Adrenal gland (tissue), 12 donors: ENCODE results near the gene KRTAP10-2. TPM values are rescaled to one million over a fixed set of nuclear protein-coding genes. Genes with fewer than 3 reads are reported as not detected.

Experiments used
- DNase-seq, 7 donors: peaks; one replicate each; pipeline ENCODE4 v3.0.0-alpha.2; 2019 to 2020
- H3K27ac ChIP-seq, 5 donors: fragments of 200-600 bp; sonication (generic) in 4 of 5; 1 replicate in 3 of 5; 2 replicates in 2 of 5; pipeline versions ENCODE4 v1.5.1 to v1.8.0; 2016 to 2020; ENCODE audit warnings: mild to moderate bottlenecking in 1 of 5
- H3K27me3 ChIP-seq: fragments of 200-600 bp; 2 replicates; pipeline ENCODE4 v1.8.0; 2021
- H3K36me3 ChIP-seq, 2 donors: fragments of 200-600 bp; replicated peaks in 1 of 2; 1 replicate in 1 of 2; 2 replicates in 1 of 2; pipeline versions ENCODE4 v1.5.1 to v1.8.0; 2018 to 2022
- H3K4me1 ChIP-seq, 2 donors: fragments of 200-600 bp; replicated peaks in 1 of 2; 1 replicate in 1 of 2; 2 replicates in 1 of 2; pipeline versions ENCODE4 v1.5.1 to v1.8.0; 2018 to 2021
- H3K4me3 ChIP-seq, 4 donors: fragments of 200-600 bp; sonication (generic) in 3 of 4; one replicate each; pipeline ENCODE4 v1.5.1; 2016 to 2018
- H3K9me3 ChIP-seq, 3 donors: fragments of 200-600 bp; sonication (generic) in 1 of 3; replicated peaks in 1 of 3; 1 replicate in 2 of 3; 2 replicates in 1 of 3; pipeline versions ENCODE4 v1.5.1 to v1.8.0; 2016 to 2021
- CTCF ChIP-seq, 6 experiments: fragments of 450-650 bp in 4 of 6; fragments of 200-600 bp in 2 of 6; sonication (generic) in 1 of 6; IDR thresholded peaks; 1 replicate in 5 of 6; 2 replicates in 1 of 6; pipeline versions ENCODE4 v1.5.1 to v1.8.0; 2016 to 2021; ENCODE audit warnings: antibody characterized with exemption in 6 of 6, mild to moderate bottlenecking in 2 of 6, moderate library complexity in 1 of 6
- POLR2A ChIP-seq, 2 donors: fragments of 450-650 bp; IDR thresholded peaks; one replicate each; pipeline ENCODE4 v1.6.1; 2017; ENCODE audit warnings: antibody characterized with exemption in 2 of 2, mild to moderate bottlenecking in 2 of 2, moderate library complexity in 1 of 2
- WGBS, 4 donors: extraction: QIAGEN DNeasy Blood & Tissue Kit in 2 of 4; methylation state at CpG; one replicate each; pipeline versions ENCODE4 v1.1.5 to v1.1.7; 2013 to 2017; 5-methylcytosine and 5-hydroxymethylcytosine counted together
- intact Hi-C, 2 donors: fragments of 100-400 bp; cut with DNase I; formaldehyde crosslinking; loops; one replicate each; pipeline versions ENCODE4 v1.14.1 to v1.15.0; 2022 to 2023
- polyA plus RNA-seq, 3 donors: library from polyadenylated mRNA; stranded (reverse); fragments of 200-250 nt in 2 of 3; fragments of 350-450 nt in 1 of 3; fragmentation: Illumina TruSeq in 1 of 3; extraction: RNeasy Lipid Tissue Mini Kit (QIAGEN cat#74804) in 1 of 3; gene quantifications; one replicate each; pipeline ENCODE4 v1.2.3, GENCODE V29; 2013 to 2014
- total RNA-seq, 9 donors: library from RNA; depleted of rRNA in 4 of 9; stranded (reverse); fragments of >200 nt in 4 of 9; fragments of 120-200 nt in 1 of 9; fragmentation: NEBNext Ultra II Directional in 1 of 9; extraction: Animal tissue kit (Norgen Biotek cat#: 25700) in 1 of 9; gene quantifications; one replicate each; pipeline versions ENCODE4 v1.1.0 to v1.2.4, GENCODE V29; 2013 to 2023
- donor health status: healthy with polysubstance abuse.
- donor health status: Bipolar disorder and iron deficiency.
- donor health status: DM: yes; HTN: yes; CAD: no.
- donor health status: DM: no; HTN: no; CAD: no.
- donor health status: DM: no; HTN: no; CAD: no.
- donor health status: DM: yes; HTN: yes; CAD: no.

KRTAP10-2 gene
- total and polyA plus RNA-seq, 12 donors = not detected

- peak in 1 of 7 donors; percentile 14 for DNase-seq
- TF ChIP-seq POLR2A (IDR thresholded peaks at IDR 0.05) (no peak), CTCF (IDR thresholded peaks at IDR 0.05) (no peak)
- Histone ChIP-seq H3K36me3 (no peaks in the 10 kb centered on the region), H3K4me1 (no peaks in the 10 kb centered on the region), H3K27ac (no peak overlapping the region), H3K4me3 (no peak overlapping the region), H3K9me3 (no peaks in the 10 kb centered on the region), H3K27me3 (no peaks in the 10 kb centered on the region)
- 85 to 95% (median 90%) methylated on average over 25 to 37 of the region's 37 CpGs for WGBS, 4 donors
- intact Hi-C loops = no loop called here
Observed at GRCh38 chr21:44533121-44533890, 18.0 kb downstream of the KRTAP10-2 start.

DNA sequence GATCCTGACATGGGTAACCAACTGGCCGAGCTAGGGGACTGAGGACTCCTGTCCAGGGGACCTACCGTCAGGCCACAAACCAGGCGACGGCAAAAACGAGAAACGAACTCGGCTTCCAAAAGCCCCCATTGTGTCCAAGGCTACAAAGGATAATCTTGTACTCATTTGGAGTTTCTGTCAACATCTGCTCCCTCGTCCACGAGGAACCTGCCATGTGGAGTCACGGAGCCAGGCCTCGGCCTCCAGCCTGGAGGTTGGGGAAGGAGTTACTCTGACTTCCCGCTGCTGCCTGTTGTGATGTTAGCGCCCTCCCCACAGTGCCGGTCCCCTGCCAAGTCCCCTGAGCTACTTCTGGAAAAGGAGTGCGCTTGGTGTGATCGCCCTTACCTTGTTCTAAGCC, 18.6 kb downstream of the KRTAP10-2 start:
- TF ChIP-seq CTCF (IDR thresholded peaks at IDR 0.05) (no peak), POLR2A (IDR thresholded peaks at IDR 0.05) (no peak)
- 81 to 90% (median 87%) methylated on average over 14 to 16 of the region's 16 CpGs for WGBS, 4 donors
- Histone ChIP-seq H3K27me3 (no peaks in the 10 kb centered on the region), H3K4me1 (no peaks in the 10 kb centered on the region), H3K9me3 (no peaks in the 10 kb centered on the region), H3K4me3 (no peak overlapping the region), H3K27ac (no peak overlapping the region), H3K36me3 (no peaks in the 10 kb centered on the region)
- intact Hi-C loops = no loop called here
- DNase-seq = peak in 1 of 7 donors; percentile 8

- peak in 2 of 7 donors; percentile 3 to 9 for DNase-seq
- H3K4me3 ChIP-seq = no peak overlapping the region
- H3K27ac ChIP-seq = no peak overlapping the region
- H3K4me1 ChIP-seq = no peaks in the 10 kb centered on the region
- H3K36me3 ChIP-seq = no peaks in the 10 kb centered on the region
- H3K27me3 ChIP-seq = no peaks in the 10 kb centered on the region
- H3K9me3 ChIP-seq = no peaks in the 10 kb centered on the region
- TF ChIP-seq POLR2A (IDR thresholded peaks at IDR 0.05) = no peak
- TF ChIP-seq CTCF (IDR thresholded peaks at IDR 0.05) = no peak
- intact Hi-C loops = no loop called here
- 77 to 81% (median 78%) methylated on average over 24 to 30 of the region's 30 CpGs for WGBS, 4 donors
Observed at GRCh38 chr21:44531606-44532564, 19.4 kb downstream of the KRTAP10-2 start.

GRCh38 chr21:44530903-44531605, 20.3 kb downstream of the KRTAP10-2 start:
- intact Hi-C loops = no loop called here

More at GRCh38 chr21:44530903-44531605, 20.3 kb downstream of the KRTAP10-2 start:
- TF ChIP-seq CTCF (IDR thresholded peaks at IDR 0.05) = no peak
- TF ChIP-seq POLR2A (IDR thresholded peaks at IDR 0.05) = no peak
- no peaks in the 10 kb centered on the region for H3K4me1 ChIP-seq
- H3K4me3 ChIP-seq = no peak overlapping the region
- H3K27me3 ChIP-seq = no peaks in the 10 kb centered on the region
- no peak overlapping the region for H3K27ac ChIP-seq
- 79 to 85% (median 81%) methylated on average over 14 to 23 of the region's 23 CpGs for WGBS, 4 donors
- no peaks in the 10 kb centered on the region for H3K36me3 ChIP-seq
- no peaks in the 10 kb centered on the region for H3K9me3 ChIP-seq
- DNase-seq = peak in 2 of 7 donors; percentile 4 to 8
